ENCODE data around the gene TM4SF4. TPM values are rescaled to one million over a fixed set of nuclear protein-coding genes. Genes with fewer than 3 reads are reported as not detected.

Gene TM4SF4
- total and polyA plus RNA-seq, 2 experiments from 2014 or later = not detected

Small RNAs within 50 kb of the gene (small RNA-seq; reads per million reads assigned to genes)
- gene AC108751.2 (ENCODE audit: low replicate concordance) (not detected), gene RNU6-1098P (ENCODE audit: low replicate concordance) (not detected)

Other genes starting within 250 kb of the TM4SF4 start
- 1.0 and 1.6 TPM in 2 replicates for gene TM4SF18, start 141.1 kb upstream of the TM4SF4 start, total RNA-seq (2014; rRNA removed; shearing (Covaris generic))
- gene TM4SF18, start 141.1 kb upstream of the TM4SF4 start, polyA plus RNA-seq (2016; fragmentation: Nextera tagmentation; extraction: Ambion mirVana) = 1.4 and 2.0 TPM in 2 replicates
- gene TM4SF1, start 97.0 kb upstream of the TM4SF4 start, total RNA-seq (2014; rRNA removed; shearing (Covaris generic)) = 0.10 TPM in 1 of 2 replicates, not detected in the other
- gene TM4SF1, start 97.0 kb upstream of the TM4SF4 start, polyA plus RNA-seq (2016; fragmentation: Nextera tagmentation; extraction: Ambion mirVana) = 0.49 and 0.74 TPM in 2 replicates
- gene WWTR1, start 183.3 kb downstream of the TM4SF4 start, total RNA-seq (2014; rRNA removed; shearing (Covaris generic)) = 26.2 and 31.1 TPM in 2 replicates
- gene WWTR1, start 183.3 kb downstream of the TM4SF4 start, polyA plus RNA-seq (2016; fragmentation: Nextera tagmentation; extraction: Ambion mirVana) = 21.0 and 25.1 TPM in 2 replicates

Measured in GM23338 (cell line).